SHP77 treated with DMSO at 0.1 percent for 48 hours (cell line): ENCODE data around the gene WFIKKN1.

Experiments
- DNase-seq: peaks from one replicate; lab custom pipeline; 2025; lab: John Stamatoyannopoulos, UW

The WFIKKN1 gene

GRCh38 chr16:657487-657886, 26.7 kb downstream of the WFIKKN1 start:
- DNase-seq, result no peak

GRCh38 chr16:658679-659571, 28.1 kb downstream of the WFIKKN1 start:
- no peak for DNase-seq

DNA sequence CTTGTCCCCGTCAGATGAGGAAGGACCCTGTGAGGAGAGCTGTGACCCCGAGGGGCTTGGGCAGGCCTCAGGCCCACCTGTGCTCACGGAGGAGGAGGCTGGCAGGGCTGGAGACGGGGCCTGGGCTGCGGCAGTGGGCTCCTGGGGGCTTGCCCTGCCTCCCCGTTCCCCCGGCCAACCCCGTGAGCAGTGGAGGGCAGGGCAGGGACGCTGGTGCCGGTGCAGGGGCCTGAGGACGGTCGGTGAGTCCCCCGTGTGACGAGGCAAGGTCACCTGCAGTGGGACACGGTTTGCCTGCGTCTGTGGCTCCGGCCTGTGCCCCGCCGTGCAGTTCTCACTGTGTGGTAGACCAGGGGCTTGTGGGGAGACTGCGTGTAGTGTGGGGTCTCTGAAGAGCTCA, 28.8 kb downstream of the WFIKKN1 start:
- DNase-seq, result no peak

- DNase-seq, result no peak
Measured at GRCh38 chr16:660132-660458, 29.3 kb downstream of the WFIKKN1 start.

DNA sequence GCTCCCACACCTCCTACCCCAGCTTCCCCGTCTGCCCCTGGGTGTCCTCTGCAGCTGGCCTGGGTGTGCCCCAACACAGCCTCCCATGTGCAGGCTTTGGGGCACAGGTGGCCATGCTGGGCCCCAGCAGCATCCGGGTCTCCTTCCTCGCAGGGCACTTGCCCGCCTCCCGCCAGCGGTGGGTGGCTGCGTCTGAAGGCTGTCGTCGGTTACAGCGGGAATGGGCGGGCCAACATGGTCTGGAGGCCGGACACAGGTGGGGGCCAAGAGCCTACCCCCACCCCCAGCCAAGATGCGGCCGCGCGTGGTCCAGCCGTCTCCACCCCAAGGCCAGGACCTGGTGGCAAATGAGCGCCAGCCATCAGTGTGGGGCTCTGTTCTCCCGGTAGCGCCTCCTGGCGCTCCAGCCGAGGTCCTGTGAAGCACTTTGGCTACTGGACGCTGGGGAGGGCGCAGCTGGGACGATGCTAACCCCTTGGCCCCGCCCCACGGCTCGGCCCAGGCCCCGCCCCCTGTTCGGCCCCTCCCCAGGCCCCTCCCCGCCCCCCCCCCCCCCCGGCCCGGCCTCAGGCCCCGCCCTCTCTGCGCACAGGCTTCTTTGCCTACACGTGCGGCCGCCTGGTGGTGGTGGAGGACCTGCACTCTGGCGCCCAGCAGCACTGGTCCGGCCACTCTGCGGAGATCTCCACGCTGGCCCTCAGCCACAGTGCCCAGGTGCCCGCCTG, 29.8 kb downstream of the WFIKKN1 start:
- DNase-seq, result peak; percentile 56

DNA sequence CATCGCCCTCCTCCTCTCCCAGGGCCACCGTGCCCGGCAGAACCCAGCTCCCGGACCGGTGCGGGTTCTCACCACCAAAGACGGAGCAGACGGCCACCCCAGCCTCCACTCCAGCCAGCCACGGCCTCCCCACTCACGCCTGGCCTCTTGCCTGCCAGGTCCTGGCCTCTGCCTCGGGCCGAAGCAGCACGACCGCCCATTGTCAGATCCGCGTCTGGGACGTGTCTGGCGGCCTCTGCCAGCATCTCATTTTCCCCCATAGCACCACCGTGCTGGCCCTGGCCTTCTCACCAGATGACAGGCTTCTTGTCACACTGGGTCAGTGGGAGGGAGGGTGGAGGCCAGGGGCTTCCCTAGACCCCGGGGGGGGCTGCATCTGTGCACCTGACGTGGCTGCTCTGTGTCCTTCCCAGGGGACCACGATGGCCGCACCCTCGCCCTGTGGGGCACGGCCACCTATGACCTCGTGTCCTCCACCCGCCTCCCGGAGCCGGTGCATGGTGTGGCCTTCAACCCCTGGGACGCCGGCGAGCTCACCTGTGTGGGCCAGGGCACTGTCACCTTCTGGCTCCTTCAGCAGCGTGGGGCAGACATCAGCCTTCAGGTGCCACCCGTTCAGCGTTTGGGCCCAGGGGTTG, 30.5 kb downstream of the WFIKKN1 start:
- no peak for DNase-seq

GRCh38 chr16:662095-662494, 31.3 kb downstream of the WFIKKN1 start:
- DNase-seq, result no peak

GRCh38 chr16:662597-662996, 31.8 kb downstream of the WFIKKN1 start:
- DNase-seq, result no peak

DNA sequence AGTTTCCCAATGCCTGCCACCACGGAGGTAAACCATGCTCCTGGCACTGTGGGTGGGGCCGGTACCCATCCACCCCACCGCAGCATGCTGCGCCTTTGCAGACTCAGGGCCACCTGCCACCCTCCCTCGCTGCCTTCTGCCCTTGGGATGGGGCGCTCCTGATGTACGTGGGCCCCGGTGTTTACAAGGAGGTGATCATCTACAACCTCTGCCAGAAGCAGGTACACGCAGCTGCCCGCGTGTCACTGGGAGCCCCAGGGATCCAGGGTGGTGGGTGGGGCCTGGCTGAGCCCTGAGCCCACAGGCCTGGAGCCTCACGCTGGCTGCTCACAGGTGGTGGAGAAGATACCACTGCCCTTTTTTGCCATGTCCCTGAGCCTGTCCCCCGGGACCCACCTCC, 35.8 kb downstream of the WFIKKN1 start:
- no peak for DNase-seq

DNA sequence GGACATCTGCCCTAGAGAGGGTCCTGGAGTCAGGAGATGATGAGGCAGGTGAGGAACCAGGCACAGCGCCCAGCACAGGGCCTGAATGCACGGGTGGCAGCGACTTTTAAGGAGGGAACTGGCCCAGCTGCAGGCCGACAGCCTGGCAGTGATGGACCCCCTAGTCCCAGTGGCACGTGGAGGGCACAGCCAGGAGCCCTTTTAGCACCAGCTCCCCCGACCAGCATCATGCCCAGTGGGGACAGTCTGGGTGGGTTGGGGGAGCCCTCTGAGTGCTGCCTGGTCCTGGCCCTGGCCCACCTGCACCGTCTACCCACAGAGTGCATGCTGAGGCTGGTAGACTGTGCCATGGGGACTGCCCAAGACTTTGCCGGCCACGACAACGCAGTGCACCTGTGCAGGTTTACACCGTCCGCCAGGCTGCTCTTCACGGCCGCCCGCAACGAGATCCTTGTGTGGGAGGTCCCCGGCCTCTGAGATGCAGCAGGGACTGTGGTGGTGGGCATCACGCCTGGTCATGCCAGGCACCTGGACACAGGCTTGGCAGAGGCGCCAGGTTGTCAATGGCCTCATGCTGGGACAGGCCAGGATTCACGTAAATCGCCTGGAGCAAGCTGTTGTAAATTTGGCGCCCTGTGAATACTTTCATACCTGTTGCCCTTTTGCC, 36.5 kb downstream of the WFIKKN1 start:
- no peak for DNase-seq

DNA sequence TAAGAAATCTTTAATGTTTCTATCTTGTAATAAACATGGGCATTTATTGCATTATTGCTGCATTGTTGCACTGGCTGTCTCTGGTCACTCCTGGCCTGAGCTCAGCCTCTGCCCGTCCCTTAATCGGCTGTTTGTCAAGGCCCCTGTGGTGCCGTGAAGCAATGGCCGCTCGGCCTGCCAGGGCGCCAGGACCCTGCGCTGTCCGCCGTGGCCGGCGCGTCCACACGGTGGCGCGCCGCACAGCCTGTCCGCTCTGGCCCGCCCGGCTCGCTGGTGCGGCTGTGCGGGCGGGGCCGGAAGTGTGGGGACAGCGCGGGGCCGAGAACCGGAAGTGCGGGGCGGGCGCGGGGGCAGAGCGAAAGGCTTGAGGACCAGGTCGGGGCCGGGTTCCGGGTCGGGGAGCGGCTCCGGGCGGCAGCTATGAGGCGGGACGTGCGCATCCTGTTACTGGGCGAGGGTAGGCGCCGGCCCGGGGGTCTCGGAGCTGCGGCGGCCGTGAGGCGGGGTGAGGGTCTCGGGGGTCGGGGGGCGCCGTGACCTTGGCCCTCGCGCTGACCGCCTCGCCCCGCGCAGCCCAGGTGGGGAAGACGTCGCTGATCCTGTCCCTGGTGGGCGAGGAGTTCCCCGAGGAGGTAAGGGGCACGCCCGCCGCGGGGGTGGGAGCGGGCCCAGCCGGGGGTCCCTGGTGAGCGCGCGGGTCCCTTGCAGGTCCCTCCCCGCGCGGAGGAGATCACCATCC, 37.2 kb downstream of the WFIKKN1 start, which contains the start of gene RHOT2:
TSS of gene RHOT2 (plus strand) at position 353 of the 739 bp plus-strand sequence. CDS start at position 421, 68 bp downstream.
- peak; percentile 54 for DNase-seq

DNA sequence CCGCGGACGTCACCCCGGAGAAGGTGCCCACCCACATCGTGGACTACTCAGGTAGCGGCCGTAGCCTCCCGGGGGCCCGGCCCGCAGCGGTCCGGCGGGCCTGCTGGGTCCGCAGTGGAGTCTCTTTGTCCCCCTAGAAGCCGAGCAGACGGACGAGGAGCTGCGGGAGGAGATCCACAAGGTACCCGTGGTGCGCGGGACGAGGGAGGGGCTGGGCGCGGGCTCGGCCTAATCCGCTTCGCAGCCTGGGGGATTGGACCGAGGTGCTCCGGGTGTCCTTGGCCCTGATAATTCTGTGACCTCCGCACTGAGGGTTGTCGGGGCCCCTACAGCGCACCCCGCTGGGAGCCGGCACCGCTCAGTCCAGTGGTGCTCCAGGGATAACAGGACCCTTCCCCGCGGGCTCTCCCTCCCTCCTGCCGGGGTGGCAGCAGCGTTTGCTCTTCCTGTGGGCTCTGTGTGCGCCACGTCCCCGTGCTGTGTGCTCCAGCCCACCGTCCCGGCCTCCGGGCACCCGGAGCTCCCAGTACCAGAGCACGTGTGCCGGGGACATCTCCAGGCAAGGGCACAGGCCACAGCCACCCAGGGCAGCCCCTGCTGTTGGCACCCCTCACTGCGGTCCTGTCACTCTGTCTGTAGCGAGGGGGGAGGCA, 37.9 kb downstream of the WFIKKN1 start:
- no peak for DNase-seq

DNA sequence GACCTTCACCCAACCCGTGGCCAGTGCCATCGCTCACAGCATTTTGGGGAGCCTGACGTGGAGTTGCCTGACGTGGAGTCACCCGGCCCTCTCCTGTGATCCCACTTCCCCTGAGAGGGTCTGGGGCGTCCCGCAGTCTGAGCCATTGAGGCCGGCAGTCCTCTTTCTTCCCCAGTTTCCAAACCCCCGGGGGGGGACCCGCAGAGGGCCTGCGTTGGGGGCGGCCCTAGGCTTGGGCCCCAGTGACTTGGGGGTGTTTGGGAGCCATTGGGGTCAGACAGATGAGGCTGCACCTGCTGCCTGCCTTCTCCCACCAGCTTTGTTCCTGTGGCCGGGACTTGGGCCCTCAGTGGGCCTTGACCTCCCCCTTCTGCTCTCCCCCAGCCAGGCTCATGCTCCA, 38.9 kb downstream of the WFIKKN1 start:
- no peak for DNase-seq

- DNase-seq, result no peak
Measured at GRCh38 chr16:670485-671352, 39.9 kb downstream of the WFIKKN1 start.

GRCh38 chr16:671353-672131, 40.8 kb downstream of the WFIKKN1 start:
- no peak for DNase-seq

DNA sequence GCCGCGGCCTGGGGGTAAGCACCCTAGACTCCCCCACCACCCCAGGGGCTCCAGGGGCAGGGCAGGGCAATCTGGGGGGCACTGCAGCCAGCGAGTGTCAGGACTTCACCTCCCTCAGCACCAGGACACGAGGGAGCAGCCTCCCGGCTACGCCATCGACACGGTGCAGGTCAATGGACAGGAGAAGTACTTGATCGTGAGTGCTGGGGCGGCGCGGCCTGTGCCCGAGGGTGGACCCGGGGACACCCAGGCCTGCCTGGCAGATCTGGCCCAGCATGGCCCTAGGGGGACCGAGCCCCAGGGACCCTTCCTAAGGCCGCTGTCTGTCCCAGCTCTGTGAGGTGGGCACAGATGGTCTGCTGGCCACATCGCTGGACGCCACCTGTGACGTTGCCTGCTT, 41.6 kb downstream of the WFIKKN1 start:
- no peak for DNase-seq

GRCh38 chr16:672851-673250, 42.1 kb downstream of the WFIKKN1 start:
- DNase-seq, result no peak

DNA sequence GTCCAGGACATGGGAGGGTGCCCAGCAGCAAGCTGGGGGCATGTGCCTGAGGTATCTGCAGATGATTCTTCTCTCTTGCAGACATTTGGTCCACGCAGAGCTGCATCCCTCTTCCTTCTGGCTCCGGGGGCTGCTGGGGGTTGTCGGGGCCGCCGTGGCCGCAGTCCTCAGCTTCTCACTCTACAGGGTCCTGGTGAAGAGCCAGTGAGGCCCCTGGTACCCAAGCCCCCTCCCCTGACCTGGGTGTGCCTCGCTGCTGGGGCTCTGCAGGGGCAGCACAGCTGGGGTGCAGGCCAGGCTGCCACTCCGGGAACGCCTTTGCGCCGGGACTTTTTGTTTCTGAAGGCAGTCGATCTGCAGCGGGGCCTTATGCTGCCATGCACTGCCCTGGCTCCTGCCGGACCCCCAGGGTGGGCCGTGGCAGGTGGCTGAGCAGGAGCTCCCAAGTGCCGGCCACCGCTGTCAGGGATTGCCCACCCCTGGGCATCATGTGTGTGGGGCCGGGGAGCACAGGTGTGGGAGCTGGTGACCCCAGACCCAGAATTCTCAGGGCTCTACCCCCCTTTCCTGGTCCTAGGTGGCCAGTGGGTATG, 42.7 kb downstream of the WFIKKN1 start:
- DNase-seq, result no peak
